ENCODE data around the gene MRPL27.

GRCh38 chr17:50397111-50397918 is 24.3 kb upstream of the MRPL27 start, which contains the start of gene LRRC59:
- TF ChIP-seq MXI1 (IDR thresholded peaks at IDR 0.05; ENCODE audit: borderline replicate concordance, low read depth, low read length) = peak; percentile 91
- TF ChIP-seq RFX5 (IDR thresholded peaks at IDR 0.05; ENCODE audit: low read depth, low read length) = no peak
- peak; percentile 99 for TF ChIP-seq CTCF (conservative IDR thresholded peaks at IDR 0.05; ENCODE audit: low read depth, low read length)
- peak; percentile 98 for TF ChIP-seq MAZ (IDR thresholded peaks at IDR 0.05; ENCODE audit: borderline replicate concordance, low read depth, low read length)
- peak; percentile 95 for TF ChIP-seq POLR2A (IDR thresholded peaks at IDR 0.05; ENCODE audit: low read depth, low read length)
- no peak for TF ChIP-seq ELK1 (IDR thresholded peaks at IDR 0.05; ENCODE audit: borderline replicate concordance, low read depth, low read length)
- peak; percentile 56 for TF ChIP-seq RAD21 (IDR thresholded peaks at IDR 0.05; ENCODE audit: low read length)
- no peak for TF ChIP-seq CEBPB (IDR thresholded peaks at IDR 0.05; ENCODE audit: low read depth, low read length)
